Measurements from ENCODE around the gene PARP4.

PARP4 gene

GRCh38 chr13:24540236-24541126 lies 27.9 kb upstream of the PARP4 start:
- Histone ChIP-seq H3K36me3 (no peaks in the 10 kb centered on the region), H3K9me3 (no peaks in the 10 kb centered on the region), H3K4me3 (no peak overlapping the region), H3K27me3 (peaks cover 0 to 32% of the 10 kb centered on the region in 2 donors), H3K27ac (no peak overlapping the region), H3K4me1 (peaks cover 0 to 14% (median 4%) of the 10 kb centered on the region in 4 donors)
- TF ChIP-seq CTCF (IDR thresholded peaks at IDR 0.05): no peak
- intact Hi-C loops (cut with DNase I; ENCODE audit: low total_unique reads): no loop called here
- no peak for DNase-seq

GRCh38 chr13:24539500-24540165 lies 27.1 kb upstream of the PARP4 start:
- Histone ChIP-seq H3K4me3 (no peak overlapping the region), H3K27me3 (peaks cover 0 to 32% of the 10 kb centered on the region in 2 donors), H3K36me3 (no peaks in the 10 kb centered on the region), H3K9me3 (no peaks in the 10 kb centered on the region), H3K4me1 (peaks cover 0 to 14% (median 4%) of the 10 kb centered on the region in 4 donors), H3K27ac (no peak overlapping the region)
- no peak for DNase-seq
- no peak for TF ChIP-seq CTCF (IDR thresholded peaks at IDR 0.05)
- intact Hi-C loops (cut with DNase I; ENCODE audit: low total_unique reads): no loop called here

GRCh38 chr13:24529478-24529877 lies 16.9 kb upstream of the PARP4 start:
- H3K27ac ChIP-seq: no peak overlapping the region

GRCh38 chr13:24528816-24529398 lies 16.3 kb upstream of the PARP4 start:
- intact Hi-C loops (cut with DNase I; ENCODE audit: low total_unique reads): no loop called here
- Histone ChIP-seq H3K4me1 (no peaks in the 10 kb centered on the region), H3K4me3 (no peak overlapping the region), H3K9me3 (no peaks in the 10 kb centered on the region), H3K27ac (no peak overlapping the region), H3K36me3 (no peaks in the 10 kb centered on the region), H3K27me3 (peaks cover 0 to 13% of the 10 kb centered on the region in 2 donors)
- TF ChIP-seq CTCF (IDR thresholded peaks at IDR 0.05): no peak
- DNase-seq: no peak

More at GRCh38 chr13:24529478-24529877, 16.9 kb upstream of the PARP4 start:
- intact Hi-C loops (cut with DNase I; ENCODE audit: low total_unique reads): no loop called here
- no peak for TF ChIP-seq CTCF (IDR thresholded peaks at IDR 0.05)
- Histone ChIP-seq H3K4me1 (no peaks in the 10 kb centered on the region), H3K9me3 (no peaks in the 10 kb centered on the region), H3K27me3 (peaks cover 0 to 13% of the 10 kb centered on the region in 2 donors), H3K36me3 (no peaks in the 10 kb centered on the region), H3K4me3 (no peak overlapping the region)
- no peak for DNase-seq

- no peaks in the 10 kb centered on the region for H3K36me3 ChIP-seq
- no peaks in the 10 kb centered on the region for H3K9me3 ChIP-seq
- no peak for TF ChIP-seq CTCF (IDR thresholded peaks at IDR 0.05)
- no peak overlapping the region for H3K4me3 ChIP-seq
- H3K4me1 ChIP-seq: no peaks in the 10 kb centered on the region
- peaks cover 0 to 13% of the 10 kb centered on the region in 2 donors for H3K27me3 ChIP-seq
- H3K27ac ChIP-seq: no peak overlapping the region
- no peak for DNase-seq
- intact Hi-C loops (cut with DNase I; ENCODE audit: low total_unique reads): no loop called here
These were observed 14.7 kb upstream of the PARP4 start for GRCh38 chr13:24527266-24527775.

Measured in tibial artery (tissue), 4 donors.